Activated CD4-positive, alpha-beta T cell treated with anti-CD3 and anti-CD28 coated beads, Interleukin-2, amount 10 ng/mL, durations not matched to agents 7 days and 5 days (primary cell): ENCODE results near the gene EOGT. TPM values are rescaled to one million over a fixed set of nuclear protein-coding genes. Genes with fewer than 3 reads are reported as not detected.

Source experiments
- CTCF ChIA-PET: fragments of 350-600 bp; sonication (Branson Sonifier 250); formaldehyde crosslinking; loops from one replicate; lab custom pipeline; 2021; ENCODE audit warnings: antibody characterized with exemption; lab: Charles Lee
- POLR2A ChIA-PET: fragments of 350-600 bp; sonication (Branson Sonifier 250); formaldehyde crosslinking; loops from one replicate; lab custom pipeline; 2021; ENCODE audit warnings: antibody characterized with exemption; lab: Charles Lee
- DNase-seq: peaks from one replicate; pipeline ENCODE4 v3.0.0-alpha.2; 2020
- H3K27ac Mint-ChIP-seq: one replicate; pipeline ENCODE4 v1.8.0; 2021; ENCODE audit warnings: mild to moderate bottlenecking, moderate library complexity, mixed read lengths
- H3K27me3 Mint-ChIP-seq: one replicate; pipeline ENCODE4 v1.8.0; 2021; ENCODE audit warnings: mixed read lengths
- H3K36me3 Mint-ChIP-seq: one replicate; pipeline ENCODE4 v1.8.0; 2021; ENCODE audit warnings: low read depth, mixed read lengths
- H3K4me1 Mint-ChIP-seq: one replicate; pipeline ENCODE4 v1.8.0; 2021; ENCODE audit warnings: mixed read lengths
- H3K4me3 Mint-ChIP-seq: one replicate; pipeline ENCODE4 v1.8.0; 2021; ENCODE audit warnings: mild to moderate bottlenecking, moderate library complexity, mixed read lengths
- H3K9me3 Mint-ChIP-seq: one replicate; pipeline ENCODE4 v1.8.0; 2021; ENCODE audit warnings: mixed read lengths
- total RNA-seq, 2 experiments: library from RNA; stranded (reverse); gene quantifications; one replicate each; pipeline ENCODE4 v1.2.3, GENCODE V29; 2021

EOGT gene
- 10 to 100 TPM; 11.3 to 14.7 TPM for total RNA-seq

- CTCF ChIA-PET, result interaction anchor here (0.6 to 1.9 kb wide), 14 partner anchors 11 to 316 kb away, joined by 3 to 11 read pairs (median 4); no protein-coding TSS in a partner anchor
- H3K27ac Mint-ChIP-seq, result peak within 1 kb of the TSS; percentile 93
- H3K4me1 Mint-ChIP-seq, result peaks cover 29% of the 10 kb centered on the region
- peaks cover 20% of the 10 kb centered on the region for H3K36me3 Mint-ChIP-seq
- DNase-seq, result peak; percentile 80
- no peaks in the 10 kb centered on the region for H3K9me3 Mint-ChIP-seq
- H3K27me3 Mint-ChIP-seq, result no peaks in the 10 kb centered on the region
- POLR2A ChIA-PET, result no interaction called here
- H3K4me3 Mint-ChIP-seq, result peak within 1 kb of the TSS; percentile 80
Observed at GRCh38 chr3:69013253-69014021, at the start of gene EOGT. TSS of gene EOGT (minus strand) at chr3:69013684. CDS start at chr3:69009846, 3,838 bp downstream.

DNA sequence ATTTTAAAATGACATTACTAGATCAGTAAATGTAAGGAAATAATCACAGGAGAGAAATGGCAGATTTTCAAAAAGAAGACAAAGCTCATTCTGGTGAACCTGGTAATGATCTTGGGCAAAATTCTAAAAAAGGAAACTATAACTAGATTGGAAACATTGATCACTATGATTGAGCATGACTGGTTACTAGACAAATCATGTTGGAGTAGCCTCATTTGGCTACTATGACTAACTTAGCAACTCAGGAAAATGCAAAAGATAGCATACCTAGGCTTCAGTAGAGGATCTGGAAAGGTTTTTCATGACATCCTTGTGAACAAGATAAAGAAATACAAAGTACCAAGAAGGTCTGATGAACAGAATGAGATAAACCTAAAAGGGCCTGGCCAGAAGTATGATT is 46.2 kb upstream of the EOGT start:
- ChIA-PET POLR2A (no interaction called here), CTCF (interaction anchor here (0.6 to 3.5 kb wide), 6 partner anchors 8 to 27 kb away, joined by 3 to 14 read pairs (median 4); partner anchors contain the start of gene TMF1)
- peaks cover 67% of the 10 kb centered on the region for H3K4me1 Mint-ChIP-seq

DNA sequence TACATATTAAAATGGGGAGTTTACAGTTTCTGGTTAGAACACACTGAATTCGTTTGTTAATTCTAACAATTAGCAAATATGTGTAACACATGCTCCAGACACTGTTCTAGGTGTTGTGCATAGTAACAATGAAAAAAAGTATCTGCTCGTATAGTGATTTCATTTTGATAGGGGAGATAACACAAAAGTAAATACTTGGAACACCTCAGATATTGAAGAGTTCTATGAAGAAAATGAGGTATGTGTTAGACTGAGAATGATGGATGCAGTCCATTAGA is 45.4 kb upstream of the EOGT start:
- Mint-ChIP-seq H3K27me3 (no peaks in the 10 kb centered on the region), H3K4me1 (peaks cover 59% of the 10 kb centered on the region), H3K9me3 (peaks cover 5% of the 10 kb centered on the region), H3K36me3 (peaks cover 71% of the 10 kb centered on the region), H3K27ac (peak overlapping the region; percentile 91), H3K4me3 (no peak overlapping the region)
- POLR2A ChIA-PET, result no interaction called here
- CTCF ChIA-PET, result interaction anchor here (1.1 to 3.5 kb wide), 4 partner anchors 11 to 45 kb away, joined by 3 to 14 read pairs (median 4); partner anchors contain the start of gene EOGT
- DNase-seq, result no peak

More for the DNA sequence above, 46.2 kb upstream of the EOGT start:
- peaks cover 75% of the 10 kb centered on the region for H3K36me3 Mint-ChIP-seq
- H3K27me3 Mint-ChIP-seq, result no peaks in the 10 kb centered on the region
- H3K4me3 Mint-ChIP-seq, result no peak overlapping the region
- peaks cover 5% of the 10 kb centered on the region for H3K9me3 Mint-ChIP-seq
- no peak for DNase-seq
- peak overlapping the region; percentile 91 for H3K27ac Mint-ChIP-seq

DNA sequence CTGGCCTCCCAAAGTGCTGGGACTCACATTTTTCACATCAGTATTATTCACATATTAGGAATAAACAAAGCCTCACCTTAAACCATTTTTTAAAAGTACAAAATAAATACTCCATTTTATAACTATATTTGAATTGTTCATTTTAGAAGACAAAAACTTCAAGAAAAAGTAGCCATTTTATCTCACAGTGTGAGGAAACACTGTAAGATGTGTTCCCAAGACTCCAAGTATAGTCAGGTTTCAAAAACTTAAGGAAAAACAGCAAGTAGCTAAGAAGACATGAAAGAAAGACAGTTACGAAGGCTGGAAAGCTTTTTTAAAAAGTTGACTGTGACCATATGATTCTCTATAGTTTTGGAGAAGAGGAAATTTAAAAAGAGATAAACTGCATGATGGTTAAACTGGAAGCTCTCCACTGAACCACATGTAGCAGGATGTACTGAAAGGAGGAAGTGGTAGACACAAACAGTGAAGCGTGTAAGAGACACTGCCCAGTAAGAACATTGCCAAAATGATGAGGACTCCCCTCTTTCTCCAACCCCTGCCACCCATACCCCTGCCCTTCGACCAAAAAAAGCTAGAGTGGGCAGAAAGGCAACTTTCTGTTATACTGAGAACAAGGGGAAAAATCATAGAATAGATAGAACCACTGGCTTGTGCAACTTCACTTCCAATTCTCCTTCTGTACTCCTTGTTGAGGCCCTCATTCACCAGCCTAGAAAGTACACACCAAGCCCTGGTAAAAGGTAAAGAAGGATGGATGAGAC is 44.9 kb upstream of the EOGT start:
- no peaks in the 10 kb centered on the region for H3K27me3 Mint-ChIP-seq
- H3K4me1 Mint-ChIP-seq, result peaks cover 55% of the 10 kb centered on the region
- ChIA-PET CTCF (interaction anchor here (0.6 to 3.5 kb wide), 4 partner anchors 11 to 59 kb away, joined by 3 to 14 read pairs (median 4); partner anchors contain the start of gene EOGT), POLR2A (interaction anchor here (0.5 kb wide), 1 partner anchor 11 kb away, joined by 3 read pairs; no protein-coding TSS in a partner anchor)
- H3K4me3 Mint-ChIP-seq, result no peak overlapping the region
- peak overlapping the region; percentile 91 for H3K27ac Mint-ChIP-seq
- peaks cover 5% of the 10 kb centered on the region for H3K9me3 Mint-ChIP-seq
- H3K36me3 Mint-ChIP-seq, result peaks cover 69% of the 10 kb centered on the region
- DNase-seq, result peak; percentile 35

GRCh38 chr3:69052472-69052898 is 39.0 kb upstream of the EOGT start:
- H3K9me3 Mint-ChIP-seq, result no peaks in the 10 kb centered on the region
- CTCF ChIA-PET, result interaction anchor here (0.7 to 3.6 kb wide), 9 partner anchors 8 to 128 kb away, joined by 3 to 28 read pairs (median 5); no protein-coding TSS in a partner anchor
- peak overlapping the region; percentile 93 for H3K4me3 Mint-ChIP-seq
- no peaks in the 10 kb centered on the region for H3K27me3 Mint-ChIP-seq
- peaks cover 59% of the 10 kb centered on the region for H3K36me3 Mint-ChIP-seq
- peaks cover 53% of the 10 kb centered on the region for H3K4me1 Mint-ChIP-seq
- POLR2A ChIA-PET, result interaction anchor here (0.6 to 1.2 kb wide), 3 partner anchors 11 to 32 kb away, joined by 3 to 6 read pairs (median 3); partner anchors contain the start of gene ARL6IP5
- H3K27ac Mint-ChIP-seq, result peak overlapping the region; percentile 96
- DNase-seq, result no peak

- Mint-ChIP-seq H3K27ac (peak within 1 kb of the TSS; percentile 96), H3K4me1 (peaks cover 51% of the 10 kb centered on the region), H3K27me3 (no peaks in the 10 kb centered on the region), H3K36me3 (peaks cover 57% of the 10 kb centered on the region), H3K9me3 (no peaks in the 10 kb centered on the region), H3K4me3 (peak within 1 kb of the TSS; percentile 93)
- peak; percentile 99 for DNase-seq
- ChIA-PET POLR2A (interaction anchor here (0.6 to 1.2 kb wide), 3 partner anchors 12 to 32 kb away, joined by 3 to 6 read pairs (median 3); partner anchors contain the start of gene ARL6IP5), CTCF (interaction anchor here (0.7 to 3.6 kb wide), 9 partner anchors 9 to 128 kb away, joined by 3 to 28 read pairs (median 5); no protein-coding TSS in a partner anchor)
Observed at GRCh38 chr3:69051756-69052471, 38.4 kb upstream of the EOGT start, which contains the start of gene TMF1. TSS of gene TMF1 (minus strand) at chr3:69052333. CDS start at chr3:69052086, 247 bp downstream.

DNA sequence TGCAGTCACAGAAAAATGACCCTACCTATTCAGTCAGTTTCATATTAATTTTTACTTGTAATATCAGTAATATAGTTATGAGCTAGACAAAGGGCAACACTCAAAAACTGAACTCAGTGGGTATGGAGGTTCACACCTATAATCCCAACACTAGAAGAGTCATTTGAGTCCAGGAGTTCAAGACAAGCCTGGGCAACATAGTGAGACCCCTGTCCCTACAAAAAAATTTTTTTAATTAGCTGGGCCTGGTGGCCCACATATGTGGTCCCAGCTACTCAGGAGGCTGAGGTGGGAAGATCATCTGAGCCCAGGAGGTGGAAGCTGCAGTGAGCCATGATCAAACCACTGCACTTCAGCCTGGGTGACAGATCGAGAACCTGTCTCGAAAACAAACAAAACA is 35.5 kb upstream of the EOGT start:
- no peak for DNase-seq
- Mint-ChIP-seq H3K9me3 (no peaks in the 10 kb centered on the region), H3K27me3 (no peaks in the 10 kb centered on the region), H3K27ac (no peak overlapping the region), H3K36me3 (peaks cover 61% of the 10 kb centered on the region), H3K4me3 (no peak overlapping the region), H3K4me1 (peaks cover 50% of the 10 kb centered on the region)
- POLR2A ChIA-PET, result no interaction called here
- CTCF ChIA-PET, result interaction anchor here (1.1 kb wide), 1 partner anchor 72 kb away, joined by 3 read pairs; no protein-coding TSS in a partner anchor

DNA sequence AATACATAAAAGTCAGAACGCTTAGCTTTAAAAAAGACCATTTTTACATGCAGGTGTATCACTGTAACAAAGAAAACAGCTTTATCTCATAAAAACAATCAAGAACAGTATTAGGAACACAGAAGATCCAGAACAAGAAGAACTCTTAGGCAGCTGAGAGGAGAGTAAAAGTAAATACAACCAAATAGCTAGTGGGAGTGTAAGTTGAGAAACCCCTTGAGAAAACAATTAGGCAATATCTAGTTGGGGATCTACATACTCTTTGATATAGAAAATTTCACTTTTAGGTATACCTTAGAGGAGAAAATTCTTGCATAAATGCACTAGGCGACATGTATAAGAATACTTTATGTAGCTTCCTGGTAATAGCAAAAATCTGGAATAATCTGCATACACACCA is 31.1 kb upstream of the EOGT start:
- Mint-ChIP-seq H3K36me3 (peaks cover 48% of the 10 kb centered on the region), H3K4me1 (peaks cover 24% of the 10 kb centered on the region), H3K27ac (peak overlapping the region; percentile 4), H3K27me3 (no peaks in the 10 kb centered on the region), H3K9me3 (no peaks in the 10 kb centered on the region), H3K4me3 (no peak overlapping the region)
- ChIA-PET POLR2A (interaction anchor here (0.5 to 0.7 kb wide), 3 partner anchors 15 to 33 kb away, joined by 3 to 4 read pairs (median 3); no protein-coding TSS in a partner anchor), CTCF (interaction anchor here (0.7 to 1.7 kb wide), 3 partner anchors 16 to 49 kb away, joined by 3 to 5 read pairs (median 4); no protein-coding TSS in a partner anchor)
- DNase-seq, result no peak

DNA sequence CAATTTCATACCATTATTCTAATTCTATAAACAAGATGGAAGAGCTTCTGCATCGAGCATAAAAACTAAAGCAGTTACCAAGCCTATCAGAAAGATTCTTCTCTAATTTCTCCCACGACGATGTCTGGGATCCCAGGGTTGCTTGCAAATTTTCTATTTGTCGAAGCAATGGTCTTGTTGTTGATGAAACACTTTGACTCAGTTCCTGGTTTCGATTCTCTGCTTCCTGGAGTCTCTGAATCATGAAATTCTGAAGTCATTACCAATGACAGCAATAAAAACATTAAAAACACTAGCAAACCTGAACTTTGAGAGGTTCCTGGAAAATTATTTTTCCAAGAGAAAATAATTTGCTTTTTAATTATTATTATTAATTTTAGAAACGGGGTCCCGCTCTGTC is 20.0 kb upstream of the EOGT start:
- H3K4me1 Mint-ChIP-seq, result peaks cover 2% of the 10 kb centered on the region
- H3K4me3 Mint-ChIP-seq, result no peak overlapping the region
- ChIA-PET POLR2A (interaction anchor here (0.7 kb wide), 1 partner anchor 58 kb away, joined by 5 read pairs; no protein-coding TSS in a partner anchor), CTCF (interaction anchor here (0.6 to 1.4 kb wide), 3 partner anchors 10 to 51 kb away, joined by 3 to 4 read pairs (median 4); partner anchors contain the start of gene ARL6IP5)
- H3K9me3 Mint-ChIP-seq, result no peaks in the 10 kb centered on the region
- H3K27me3 Mint-ChIP-seq, result no peaks in the 10 kb centered on the region
- no peak for DNase-seq
- H3K27ac Mint-ChIP-seq, result no peak overlapping the region
- H3K36me3 Mint-ChIP-seq, result peaks cover 57% of the 10 kb centered on the region

GRCh38 chr3:69032737-69033136 is 19.3 kb upstream of the EOGT start:
- Mint-ChIP-seq H3K27me3 (no peaks in the 10 kb centered on the region), H3K4me1 (peaks cover 2% of the 10 kb centered on the region), H3K9me3 (no peaks in the 10 kb centered on the region), H3K36me3 (peaks cover 57% of the 10 kb centered on the region), H3K4me3 (no peak overlapping the region), H3K27ac (peak overlapping the region; percentile 48)
- ChIA-PET POLR2A (no interaction called here), CTCF (interaction anchor here (0.6 to 2.1 kb wide), 5 partner anchors 10 to 123 kb away, joined by 3 to 7 read pairs (median 4); partner anchors contain the start of genes ARL6IP5 and EOGT)
- DNase-seq, result no peak

DNA sequence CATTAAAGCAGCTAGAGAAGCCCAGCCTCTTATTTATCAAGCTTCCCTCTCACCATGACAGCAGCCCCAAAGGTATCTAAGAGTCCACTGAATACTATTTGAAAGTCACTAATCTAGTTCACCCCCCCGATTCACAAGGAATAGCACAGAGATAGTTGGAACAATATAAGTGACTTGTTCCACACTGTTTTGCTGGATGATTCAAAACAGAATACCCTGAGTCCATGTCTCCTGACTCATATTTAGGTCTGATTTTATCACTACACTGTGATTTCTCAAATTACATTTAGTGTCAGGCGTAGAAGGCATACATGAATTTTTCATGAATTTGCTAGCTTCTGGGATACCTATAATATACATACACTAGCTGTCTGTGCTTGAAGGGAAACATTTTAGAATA is 18.7 kb upstream of the EOGT start:
- ChIA-PET POLR2A (interaction anchor here (0.6 kb wide), 1 partner anchor 897 kb away, joined by 5 read pairs; no protein-coding TSS in a partner anchor), CTCF (interaction anchor here (0.8 to 2.1 kb wide), 5 partner anchors 11 to 124 kb away, joined by 3 to 7 read pairs (median 3); partner anchors contain the start of genes ARL6IP5 and EOGT)
- no peak for DNase-seq
- Mint-ChIP-seq H3K4me3 (no peak overlapping the region), H3K4me1 (peaks cover 2% of the 10 kb centered on the region), H3K27me3 (no peaks in the 10 kb centered on the region), H3K9me3 (no peaks in the 10 kb centered on the region), H3K36me3 (peaks cover 60% of the 10 kb centered on the region), H3K27ac (no peak overlapping the region)
